Body of pancreas (tissue), 4 donors: ENCODE measurements around the gene ATAT1.

ENCODE experiments used
- POLR2A ChIP-seq, 3 donors: fragments of 450-650 bp; IDR thresholded peaks; one replicate each; pipeline ENCODE4 v1.6.1; 2016; ENCODE audit warnings: antibody characterized with exemption in 3 of 3, mild to moderate bottlenecking in 2 of 3
- TF ChIP-seq, protein P1 (sequence below), 7 experiments: fragments of 450-650 bp in 4 of 7; fragments of 200-600 bp in 3 of 7; sonication (generic) in 3 of 7; IDR thresholded peaks; one replicate each; pipeline ENCODE4 v1.5.1; 2016 to 2019; ENCODE audit warnings: antibody characterized with exemption in 7 of 7

DNA sequence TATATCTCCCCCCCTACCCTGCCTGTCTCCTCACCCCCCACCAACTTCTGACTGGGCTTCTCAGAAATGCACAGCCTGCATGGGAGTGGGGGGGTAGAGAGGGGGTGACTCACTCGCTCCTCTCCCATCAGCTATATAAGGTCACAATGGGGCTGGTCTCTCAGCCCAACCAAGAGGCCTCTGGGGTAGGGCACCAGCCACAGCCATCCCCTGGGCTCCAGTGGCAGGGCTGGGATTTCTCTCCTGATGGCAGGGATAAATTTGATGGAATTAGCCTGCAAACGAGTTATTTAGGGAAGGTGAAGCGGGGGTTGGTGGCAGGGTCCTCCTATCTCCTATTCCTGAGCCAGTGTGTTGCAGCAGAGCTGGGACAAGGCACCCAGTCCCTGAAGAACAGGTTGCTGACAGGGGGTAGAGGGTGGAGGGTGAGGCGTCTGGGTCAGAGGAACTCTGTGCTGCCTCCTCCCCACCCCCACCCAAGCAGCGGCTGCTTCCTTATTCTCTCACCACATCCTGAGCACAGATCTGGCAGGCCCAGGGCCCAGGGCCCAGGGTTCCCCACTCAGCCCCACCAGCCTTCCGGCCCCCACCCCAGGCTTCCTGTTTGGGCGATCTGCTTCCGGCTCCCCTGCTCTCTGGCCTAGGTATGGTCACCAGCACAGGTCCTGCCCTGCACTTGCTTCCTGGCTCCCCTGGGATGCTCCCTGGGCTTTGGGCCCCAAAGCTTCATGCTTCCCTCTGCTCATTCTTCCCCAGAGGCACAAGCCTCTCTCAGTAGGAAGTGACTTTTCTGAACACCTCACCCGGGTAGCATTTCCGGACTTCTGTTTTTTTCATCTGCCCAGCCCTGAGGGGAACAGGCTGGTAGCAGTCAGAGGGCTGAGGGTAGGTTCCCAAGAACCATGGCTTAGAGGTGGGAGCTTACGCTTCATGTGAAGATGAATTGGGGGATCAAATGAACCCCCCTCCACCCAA, 55.8 kb downstream of the ATAT1 start:
- TF ChIP-seq POLR2A (IDR thresholded peaks at IDR 0.05): peak in 2 of 3 donors; percentile 42 to 52
- TF ChIP-seq, protein P1, sequence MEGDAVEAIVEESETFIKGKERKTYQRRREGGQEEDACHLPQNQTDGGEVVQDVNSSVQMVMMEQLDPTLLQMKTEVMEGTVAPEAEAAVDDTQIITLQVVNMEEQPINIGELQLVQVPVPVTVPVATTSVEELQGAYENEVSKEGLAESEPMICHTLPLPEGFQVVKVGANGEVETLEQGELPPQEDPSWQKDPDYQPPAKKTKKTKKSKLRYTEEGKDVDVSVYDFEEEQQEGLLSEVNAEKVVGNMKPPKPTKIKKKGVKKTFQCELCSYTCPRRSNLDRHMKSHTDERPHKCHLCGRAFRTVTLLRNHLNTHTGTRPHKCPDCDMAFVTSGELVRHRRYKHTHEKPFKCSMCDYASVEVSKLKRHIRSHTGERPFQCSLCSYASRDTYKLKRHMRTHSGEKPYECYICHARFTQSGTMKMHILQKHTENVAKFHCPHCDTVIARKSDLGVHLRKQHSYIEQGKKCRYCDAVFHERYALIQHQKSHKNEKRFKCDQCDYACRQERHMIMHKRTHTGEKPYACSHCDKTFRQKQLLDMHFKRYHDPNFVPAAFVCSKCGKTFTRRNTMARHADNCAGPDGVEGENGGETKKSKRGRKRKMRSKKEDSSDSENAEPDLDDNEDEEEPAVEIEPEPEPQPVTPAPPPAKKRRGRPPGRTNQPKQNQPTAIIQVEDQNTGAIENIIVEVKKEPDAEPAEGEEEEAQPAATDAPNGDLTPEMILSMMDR (IDR thresholded peaks at IDR 0.05): no peak
